Hematopoietic multipotent progenitor cell treated with erythropoietin and hydrocortisone succinate and interleukin-3 and kit ligand, for 4 days (in vitro differentiated cells): ENCODE data around the gene CYTH2.

Source experiments
- DNase-seq: peaks from one replicate; pipeline ENCODE4 v3.0.0-alpha.2; 2015

Gene CYTH2, protein sequence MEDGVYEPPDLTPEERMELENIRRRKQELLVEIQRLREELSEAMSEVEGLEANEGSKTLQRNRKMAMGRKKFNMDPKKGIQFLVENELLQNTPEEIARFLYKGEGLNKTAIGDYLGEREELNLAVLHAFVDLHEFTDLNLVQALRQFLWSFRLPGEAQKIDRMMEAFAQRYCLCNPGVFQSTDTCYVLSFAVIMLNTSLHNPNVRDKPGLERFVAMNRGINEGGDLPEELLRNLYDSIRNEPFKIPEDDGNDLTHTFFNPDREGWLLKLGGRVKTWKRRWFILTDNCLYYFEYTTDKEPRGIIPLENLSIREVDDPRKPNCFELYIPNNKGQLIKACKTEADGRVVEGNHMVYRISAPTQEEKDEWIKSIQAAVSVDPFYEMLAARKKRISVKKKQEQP

DNA sequence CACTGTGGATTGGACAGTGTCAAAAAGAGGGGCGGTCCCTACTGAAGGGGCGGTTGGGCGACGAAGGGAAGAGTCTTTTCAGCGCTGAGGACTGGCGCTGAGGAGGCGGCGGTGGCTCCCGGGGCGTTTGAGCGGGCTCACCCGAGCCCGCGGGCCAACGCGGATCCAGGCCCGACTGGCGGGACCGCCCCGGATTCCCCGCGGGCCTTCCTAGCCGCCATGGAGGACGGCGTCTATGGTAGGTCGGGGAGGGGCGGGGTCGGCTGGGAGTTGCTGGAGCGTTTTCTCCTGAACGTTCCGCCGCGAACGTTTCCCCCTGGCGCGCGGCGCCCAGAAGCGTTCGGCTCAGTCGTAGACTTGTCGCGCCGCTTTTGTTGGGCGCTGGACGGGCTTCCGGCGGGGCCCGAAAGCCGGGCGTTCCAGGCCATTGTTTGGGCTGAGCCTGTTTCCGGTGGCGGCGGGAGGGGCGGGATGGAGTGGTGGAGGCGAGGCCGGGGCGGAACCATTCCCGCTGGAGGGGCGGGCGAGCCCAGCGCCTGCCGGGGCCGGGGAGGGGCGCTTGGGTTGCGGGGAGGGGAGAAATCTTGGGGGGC, at the start of gene CYTH2:
Gene CYTH2 (plus strand): TSS at position 81 of the 593 bp plus-strand sequence. CDS start 139 bp downstream, at position 220.
- DNase-seq: peak; percentile 90

DNA sequence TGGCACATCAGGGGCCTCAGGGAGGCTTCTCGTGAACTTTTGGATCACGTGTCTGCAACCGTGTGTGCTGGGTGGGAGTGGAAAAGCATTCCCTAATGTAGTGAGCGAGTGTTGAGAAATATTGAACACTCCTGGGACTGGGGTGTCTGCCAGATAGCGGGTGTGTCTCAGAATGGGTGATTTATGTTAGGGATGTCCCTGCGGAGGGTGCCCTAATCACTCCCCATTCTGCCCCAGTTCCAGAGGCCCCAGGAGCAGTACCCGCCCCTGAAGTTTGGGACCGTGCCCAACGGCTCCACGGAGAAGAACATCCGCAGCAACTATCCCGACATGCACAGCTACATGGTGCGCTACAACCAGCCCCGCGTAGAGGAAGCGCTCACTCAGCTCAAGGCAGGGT, 47.6 kb upstream of the CYTH2 start:
- DNase-seq: no peak

DNA sequence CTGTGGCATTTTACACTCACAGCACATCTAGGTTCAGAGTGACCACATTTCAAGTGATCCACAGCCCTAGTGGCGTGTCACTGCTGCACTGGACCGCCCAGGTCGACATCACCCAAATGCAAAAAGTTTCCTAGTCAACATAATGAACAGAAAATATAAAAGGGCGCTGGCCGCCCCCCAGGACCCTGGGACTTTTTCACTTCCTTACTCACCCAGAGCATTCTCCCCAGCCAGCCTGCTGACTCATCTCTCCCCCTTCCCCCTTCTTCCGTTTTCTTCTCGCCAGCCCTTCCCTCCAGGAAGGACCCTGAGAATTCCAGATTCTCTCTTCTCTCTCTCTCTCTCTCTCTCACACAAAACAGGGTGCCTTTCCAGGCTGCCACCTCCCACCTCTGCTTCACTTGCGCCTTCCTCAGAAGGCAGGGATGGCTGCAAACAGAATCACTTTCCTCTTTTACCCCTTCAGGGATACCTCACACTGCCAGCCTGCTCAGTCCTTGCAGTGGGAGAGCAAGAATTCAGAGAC, 44.4 kb upstream of the CYTH2 start:
- peak; percentile 74 for DNase-seq

DNA sequence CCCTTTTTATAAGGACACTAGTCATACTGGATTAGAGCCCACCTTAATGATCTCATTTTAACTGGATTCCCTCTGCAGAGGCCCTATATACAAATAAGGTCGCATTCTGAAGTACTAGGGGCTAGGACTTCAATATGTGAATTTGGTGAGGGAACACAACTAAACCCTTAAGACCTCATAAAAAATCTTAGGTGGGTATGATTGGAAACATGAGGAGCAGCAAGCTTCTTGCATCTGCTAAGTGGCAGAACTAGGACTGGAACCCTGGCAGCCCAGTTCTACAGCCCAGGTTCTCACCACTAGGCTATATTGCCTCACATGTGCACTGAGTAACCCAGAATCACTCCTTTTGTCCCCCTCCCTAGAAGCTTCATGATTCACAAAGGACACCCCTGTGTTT, 40.5 kb upstream of the CYTH2 start:
- no peak for DNase-seq

DNA sequence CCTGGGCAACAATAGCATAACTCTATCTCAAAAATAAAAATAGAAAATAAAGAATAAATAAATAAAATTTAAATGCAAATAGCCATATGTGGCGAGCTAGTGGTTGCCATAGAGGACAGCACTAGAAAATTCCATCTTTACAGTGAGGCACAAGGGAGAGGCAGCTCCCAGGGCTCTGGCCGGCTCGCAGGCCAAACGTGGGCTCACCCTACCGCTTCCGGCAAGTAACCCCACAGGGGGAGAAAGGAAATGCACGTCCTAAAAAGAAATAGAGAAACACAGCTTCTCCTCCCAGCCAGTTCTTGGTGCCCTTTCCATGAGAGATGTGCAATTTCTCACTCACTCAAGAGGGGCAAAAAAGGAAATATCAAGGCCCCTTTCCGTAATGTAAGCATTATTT, 35.8 kb upstream of the CYTH2 start:
- peak; percentile 68 for DNase-seq

DNA sequence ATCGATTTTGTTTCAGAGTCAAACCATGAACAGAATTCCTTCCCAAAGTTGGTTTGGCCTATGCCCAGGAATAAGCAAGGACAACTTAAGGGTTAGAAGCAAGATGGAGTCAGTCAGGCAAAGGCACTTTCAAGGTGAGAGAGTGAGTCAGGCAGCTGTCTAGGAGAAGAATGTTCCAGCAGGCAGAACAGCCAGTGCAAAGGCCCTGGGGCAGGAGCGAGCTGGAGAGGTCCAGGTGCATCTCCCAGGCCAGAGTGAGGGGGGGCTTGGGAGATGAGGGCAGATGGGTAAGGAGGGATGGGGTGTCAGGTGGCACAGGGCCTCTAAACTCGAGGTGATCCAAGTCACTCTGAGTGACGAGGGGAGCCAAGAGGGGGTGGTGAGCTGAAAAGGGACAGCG, 32.6 kb upstream of the CYTH2 start:
- no peak for DNase-seq

DNA sequence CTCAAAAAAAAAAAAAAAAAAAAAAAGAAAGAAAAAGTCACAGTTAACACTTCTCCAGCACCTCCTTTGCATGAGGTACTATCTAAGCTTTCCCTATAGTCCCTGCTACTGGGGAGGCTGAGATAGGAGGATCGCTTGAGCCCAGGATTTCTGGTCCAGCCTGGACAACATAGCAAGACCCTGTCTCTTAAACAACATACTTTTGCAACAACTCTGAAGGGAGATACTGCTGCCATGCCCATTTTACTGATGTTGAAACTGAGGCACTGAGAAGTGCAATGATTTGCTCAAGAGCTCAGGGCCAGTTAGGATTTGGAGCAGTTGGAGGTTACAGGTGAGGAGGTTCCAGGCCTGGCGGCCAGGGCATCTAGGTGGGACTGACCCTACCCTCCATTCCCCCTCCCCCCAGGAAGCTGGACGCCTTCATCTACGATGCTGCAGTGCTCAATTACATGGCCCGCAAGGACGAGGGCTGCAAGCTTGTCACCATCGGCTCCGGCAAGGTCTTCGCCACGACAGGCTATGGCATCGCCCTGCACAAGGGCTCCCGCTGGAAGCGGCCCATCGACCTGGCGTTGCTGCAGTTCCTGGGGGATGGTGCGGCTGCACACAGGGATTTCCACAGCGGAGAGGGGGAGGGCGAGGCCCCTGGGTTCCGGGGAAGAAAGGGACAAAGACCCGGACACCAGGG, 27.7 kb upstream of the CYTH2 start:
- DNase-seq: no peak

DNA sequence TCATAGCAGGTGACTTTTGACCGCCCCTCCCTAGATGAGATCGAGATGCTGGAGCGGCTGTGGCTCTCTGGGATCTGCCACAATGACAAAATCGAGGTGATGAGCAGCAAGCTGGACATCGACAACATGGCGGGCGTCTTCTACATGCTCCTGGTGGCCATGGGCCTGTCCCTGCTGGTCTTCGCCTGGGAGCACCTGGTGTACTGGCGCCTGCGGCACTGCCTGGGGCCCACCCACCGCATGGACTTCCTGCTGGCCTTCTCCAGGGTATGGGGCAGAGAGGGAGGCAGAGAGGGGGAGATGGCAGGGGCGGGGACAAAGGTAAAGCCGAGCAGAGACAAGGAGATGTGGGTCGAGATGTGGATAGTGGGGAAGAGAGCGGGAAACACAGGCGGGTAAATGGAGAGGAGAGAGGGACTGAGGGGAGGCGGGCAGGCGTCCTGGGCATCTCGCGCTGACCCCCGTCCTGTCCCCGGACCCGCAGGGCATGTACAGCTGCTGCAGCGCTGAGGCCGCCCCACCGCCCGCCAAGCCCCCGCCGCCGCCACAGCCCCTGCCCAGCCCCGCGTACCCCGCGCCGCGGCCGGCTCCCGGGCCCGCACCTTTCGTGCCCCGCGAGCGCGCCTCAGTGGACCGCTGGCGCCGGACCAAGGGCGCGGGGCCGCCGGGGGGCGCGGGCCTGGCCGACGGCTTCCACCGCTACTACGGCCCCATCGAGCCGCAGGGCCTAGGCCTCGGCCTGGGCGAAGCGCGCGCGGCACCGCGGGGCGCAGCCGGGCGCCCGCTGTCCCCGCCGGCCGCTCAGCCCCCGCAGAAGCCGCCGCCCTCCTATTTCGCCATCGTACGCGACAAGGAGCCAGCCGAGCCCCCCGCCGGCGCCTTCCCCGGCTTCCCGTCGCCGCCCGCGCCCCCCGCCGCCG, 26.8 kb upstream of the CYTH2 start:
- DNase-seq: no peak

DNA sequence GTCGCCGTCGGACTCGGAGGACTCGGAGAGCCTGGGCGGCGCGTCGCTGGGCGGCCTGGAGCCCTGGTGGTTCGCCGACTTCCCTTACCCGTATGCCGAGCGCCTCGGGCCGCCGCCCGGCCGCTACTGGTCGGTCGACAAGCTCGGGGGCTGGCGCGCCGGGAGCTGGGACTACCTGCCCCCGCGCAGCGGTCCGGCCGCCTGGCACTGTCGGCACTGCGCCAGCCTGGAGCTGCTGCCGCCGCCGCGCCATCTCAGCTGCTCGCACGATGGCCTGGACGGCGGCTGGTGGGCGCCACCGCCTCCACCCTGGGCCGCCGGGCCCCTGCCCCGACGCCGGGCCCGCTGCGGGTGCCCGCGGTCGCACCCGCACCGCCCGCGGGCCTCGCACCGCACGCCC, 25.9 kb upstream of the CYTH2 start:
- peak; percentile 53 for DNase-seq

DNA sequence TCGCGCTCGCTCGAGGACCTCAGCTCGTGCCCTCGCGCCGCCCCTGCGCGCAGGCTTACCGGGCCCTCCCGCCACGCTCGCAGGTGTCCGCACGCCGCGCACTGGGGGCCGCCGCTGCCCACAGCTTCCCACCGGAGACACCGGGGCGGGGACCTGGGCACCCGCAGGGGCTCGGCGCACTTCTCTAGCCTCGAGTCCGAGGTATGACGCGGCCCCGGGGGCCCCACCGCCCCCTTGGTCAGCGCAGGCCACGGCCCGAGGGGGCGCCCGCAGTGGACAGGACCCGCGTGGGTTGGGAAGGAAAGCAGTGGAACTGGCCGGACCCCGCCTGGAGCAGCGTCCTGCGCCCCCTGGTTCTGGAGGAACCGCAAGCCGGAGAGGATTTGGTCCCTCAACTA, 25.4 kb upstream of the CYTH2 start:
- no peak for DNase-seq

DNA sequence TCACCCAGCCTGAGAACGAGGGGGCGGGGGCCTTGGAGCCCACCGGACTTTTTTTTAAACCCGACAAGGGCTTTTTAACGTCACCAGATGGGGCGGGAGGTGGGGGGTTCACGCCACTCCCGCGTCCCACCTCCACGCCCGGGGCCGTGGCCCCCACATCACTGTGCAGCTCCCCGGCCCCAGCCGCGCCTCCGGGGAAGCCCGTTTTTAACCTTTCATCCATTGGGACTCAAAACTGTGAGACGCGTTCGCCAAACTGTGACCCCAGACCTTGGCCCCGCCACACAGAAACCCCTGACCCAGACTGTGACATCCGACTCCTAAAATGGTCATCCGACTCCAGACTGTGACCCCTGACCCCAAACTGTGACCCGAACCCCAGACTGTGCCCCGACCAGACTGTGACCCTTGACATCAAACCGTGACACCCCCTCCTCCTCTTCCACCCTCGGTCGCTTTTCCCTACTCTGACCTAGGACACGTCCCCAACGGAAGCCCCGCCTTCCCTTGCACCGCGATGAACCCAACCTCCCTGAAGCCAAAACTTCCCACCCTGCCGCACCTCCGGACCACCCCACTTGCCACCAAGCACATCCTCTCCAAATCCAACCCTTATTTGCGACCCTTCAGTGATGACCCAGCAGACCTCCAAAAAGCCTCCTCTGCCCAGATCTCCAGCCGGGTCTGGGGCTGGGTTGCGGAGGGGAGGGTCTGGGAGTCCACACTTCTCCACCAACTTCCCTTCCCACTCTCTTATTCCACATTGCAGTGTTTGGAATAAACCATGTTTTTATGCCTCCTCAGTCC, 24.8 kb upstream of the CYTH2 start:
- no peak for DNase-seq

DNA sequence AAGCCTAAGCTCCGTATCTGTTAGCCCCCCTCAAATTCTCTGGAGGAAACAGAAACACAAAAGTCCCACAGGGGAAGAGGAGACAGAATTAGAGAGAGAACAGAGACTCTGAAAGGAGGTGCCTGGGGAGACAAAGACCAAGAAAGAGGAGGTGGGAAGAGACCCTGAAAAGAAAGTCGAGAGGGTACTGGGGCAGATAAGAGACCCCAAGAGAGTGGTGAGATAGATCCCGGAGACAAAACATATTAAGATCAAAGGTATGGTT, 24.3 kb upstream of the CYTH2 start:
- no peak for DNase-seq

DNA sequence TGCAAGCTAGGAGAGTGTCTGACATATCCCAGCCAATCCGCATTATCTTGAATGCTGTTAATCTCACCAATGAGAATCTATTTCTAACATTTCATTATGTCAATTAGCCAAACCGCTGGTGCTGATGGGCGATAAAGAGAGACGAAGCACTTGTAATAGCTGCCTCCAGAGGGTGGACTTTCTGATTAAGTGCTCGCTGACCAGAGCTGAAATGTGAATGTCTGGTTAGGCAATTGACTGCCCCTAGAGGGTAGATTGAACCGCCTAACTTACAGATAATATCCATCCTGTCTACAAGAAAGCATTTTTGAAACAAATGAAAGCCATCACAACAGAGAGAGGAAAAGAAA, 23.9 kb upstream of the CYTH2 start:
- DNase-seq: peak; percentile 97

DNA sequence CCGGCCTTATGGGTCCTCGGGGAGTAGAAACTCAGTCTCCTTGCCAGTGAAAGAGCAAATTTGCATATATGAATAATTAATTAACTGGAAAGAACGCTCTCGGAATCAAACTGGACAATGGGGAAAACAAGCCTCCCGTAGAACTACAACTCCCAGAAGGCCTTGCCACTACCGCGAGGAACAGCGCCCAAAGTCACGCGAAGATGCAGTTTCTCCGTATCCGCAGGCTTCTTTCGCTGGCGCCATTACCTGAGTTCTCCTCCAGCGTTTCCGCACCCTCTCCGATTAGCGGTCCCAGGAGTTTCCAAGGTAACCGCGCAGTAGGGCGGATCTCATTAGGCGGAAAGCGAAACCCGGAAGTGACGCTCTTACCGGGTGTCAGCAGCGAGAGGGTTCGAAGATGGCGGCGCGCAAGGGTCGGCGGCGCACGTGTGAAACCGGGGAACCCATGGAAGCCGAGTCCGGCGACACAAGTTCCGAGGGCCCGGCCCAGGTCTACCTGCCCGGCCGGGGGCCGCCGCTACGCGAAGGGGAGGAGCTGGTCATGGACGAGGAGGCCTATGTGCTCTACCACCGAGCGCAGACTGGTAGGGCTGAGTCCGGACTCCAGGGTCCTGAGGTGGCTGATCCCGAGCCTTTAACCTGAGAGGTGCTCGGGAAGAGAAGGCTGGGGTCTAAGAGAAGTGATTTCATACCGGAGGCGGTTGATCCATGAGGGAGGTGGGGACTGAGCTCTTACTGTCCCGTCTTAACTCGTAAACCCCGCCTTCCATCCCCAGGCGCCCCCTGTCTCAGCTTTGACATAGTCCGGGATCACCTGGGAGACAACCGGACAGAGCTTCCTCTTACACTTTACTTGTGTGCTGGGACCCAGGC, 23.3 kb upstream of the CYTH2 start, which contains the start of gene GRWD1:
Gene GRWD1 (plus strand): TSS at position 378 of the 876 bp plus-strand sequence. CDS start 23 bp downstream, at position 401.
- peak; percentile 99 for DNase-seq

DNA sequence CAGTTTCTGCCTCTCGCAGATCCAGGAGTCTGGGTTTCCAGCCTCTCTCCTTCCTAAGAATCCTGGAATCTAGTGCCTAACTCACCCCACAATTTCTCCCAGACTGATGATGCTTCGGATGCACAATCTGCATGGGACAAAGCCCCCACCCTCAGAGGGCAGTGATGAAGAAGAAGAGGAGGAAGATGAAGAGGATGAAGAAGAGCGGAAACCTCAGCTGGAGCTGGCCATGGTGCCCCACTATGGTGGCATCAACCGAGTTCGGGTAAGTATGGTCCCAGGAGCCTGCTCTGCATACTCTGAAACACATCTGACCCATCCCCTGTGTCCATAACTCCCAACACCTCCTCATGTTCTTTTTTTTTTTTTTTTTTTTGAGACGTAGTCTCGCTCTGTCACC, 22.6 kb upstream of the CYTH2 start:
- DNase-seq: no peak

DNA sequence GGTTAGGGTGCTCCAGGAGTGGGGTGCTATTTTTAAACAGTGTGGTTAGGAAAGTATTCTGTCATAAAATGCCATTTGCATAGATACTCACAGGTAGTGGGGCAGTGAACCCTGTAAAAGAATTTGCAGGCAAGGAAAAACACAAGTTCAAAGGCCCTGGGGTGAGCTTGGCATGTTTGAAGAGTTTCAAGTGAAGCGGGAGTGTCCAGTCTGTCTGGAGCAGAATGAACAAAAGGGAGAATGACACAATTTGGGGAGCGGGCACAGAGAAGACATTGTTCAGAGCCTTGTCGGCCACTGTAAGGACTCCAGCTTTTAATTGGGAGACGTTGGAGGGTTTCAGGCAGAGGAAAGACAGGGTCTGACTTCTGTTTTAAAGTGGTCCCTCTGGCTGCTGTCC, 20.6 kb upstream of the CYTH2 start:
- no peak for DNase-seq

DNA sequence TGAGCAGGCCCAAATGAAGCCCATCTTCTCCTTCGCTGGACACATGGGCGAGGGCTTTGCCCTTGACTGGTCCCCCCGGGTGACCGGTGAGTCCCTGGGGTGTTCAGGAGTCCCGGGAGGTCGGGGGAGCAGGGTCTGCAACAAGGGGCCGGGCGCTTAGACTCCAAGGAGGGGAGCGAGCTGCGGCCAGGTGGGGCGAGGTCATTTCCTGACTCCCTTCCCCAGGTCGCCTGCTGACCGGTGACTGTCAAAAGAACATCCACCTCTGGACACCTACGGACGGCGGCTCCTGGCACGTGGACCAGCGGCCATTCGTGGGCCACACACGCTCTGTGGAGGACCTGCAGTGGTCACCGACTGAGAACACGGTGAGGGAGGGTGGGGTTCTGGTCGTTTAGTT, 18.7 kb upstream of the CYTH2 start:
- no peak for DNase-seq

DNA sequence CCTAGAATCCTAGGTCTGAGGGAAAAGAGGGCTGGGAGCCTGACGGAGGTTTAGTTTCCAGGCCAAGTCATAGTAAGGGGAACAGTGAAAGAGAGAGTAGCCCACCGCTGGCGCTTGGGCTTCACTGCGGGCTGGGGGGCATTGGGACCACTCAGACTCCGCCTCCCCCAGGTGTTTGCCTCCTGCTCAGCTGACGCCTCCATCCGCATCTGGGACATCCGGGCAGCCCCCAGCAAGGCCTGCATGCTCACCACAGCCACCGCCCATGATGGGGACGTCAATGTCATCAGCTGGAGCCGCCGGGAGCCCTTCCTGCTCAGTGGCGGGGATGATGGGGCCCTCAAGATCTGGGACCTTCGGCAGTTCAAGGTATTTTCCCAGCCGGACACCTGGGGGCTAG, 18.3 kb upstream of the CYTH2 start:
- no peak for DNase-seq

DNA sequence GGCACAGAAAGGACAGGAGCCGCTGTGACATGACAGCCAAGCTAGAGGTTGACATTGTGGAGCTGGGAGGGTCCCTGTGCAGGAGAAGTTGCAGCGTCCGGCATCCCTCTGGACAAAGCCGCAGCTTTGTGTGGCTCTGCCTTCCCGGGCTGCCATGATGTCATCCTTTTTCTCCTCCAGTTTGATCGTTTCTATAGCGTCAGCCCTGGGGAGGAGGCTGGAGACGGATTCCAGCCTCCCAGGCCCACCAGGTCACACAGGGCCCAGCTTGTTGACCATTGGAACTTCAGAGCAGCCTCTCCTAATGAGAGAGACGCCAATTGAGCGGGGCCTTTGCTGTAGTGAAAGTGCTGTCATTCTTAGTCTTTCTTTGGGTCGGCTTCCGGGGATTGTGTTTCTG, 17.5 kb upstream of the CYTH2 start:
- no peak for DNase-seq

DNA sequence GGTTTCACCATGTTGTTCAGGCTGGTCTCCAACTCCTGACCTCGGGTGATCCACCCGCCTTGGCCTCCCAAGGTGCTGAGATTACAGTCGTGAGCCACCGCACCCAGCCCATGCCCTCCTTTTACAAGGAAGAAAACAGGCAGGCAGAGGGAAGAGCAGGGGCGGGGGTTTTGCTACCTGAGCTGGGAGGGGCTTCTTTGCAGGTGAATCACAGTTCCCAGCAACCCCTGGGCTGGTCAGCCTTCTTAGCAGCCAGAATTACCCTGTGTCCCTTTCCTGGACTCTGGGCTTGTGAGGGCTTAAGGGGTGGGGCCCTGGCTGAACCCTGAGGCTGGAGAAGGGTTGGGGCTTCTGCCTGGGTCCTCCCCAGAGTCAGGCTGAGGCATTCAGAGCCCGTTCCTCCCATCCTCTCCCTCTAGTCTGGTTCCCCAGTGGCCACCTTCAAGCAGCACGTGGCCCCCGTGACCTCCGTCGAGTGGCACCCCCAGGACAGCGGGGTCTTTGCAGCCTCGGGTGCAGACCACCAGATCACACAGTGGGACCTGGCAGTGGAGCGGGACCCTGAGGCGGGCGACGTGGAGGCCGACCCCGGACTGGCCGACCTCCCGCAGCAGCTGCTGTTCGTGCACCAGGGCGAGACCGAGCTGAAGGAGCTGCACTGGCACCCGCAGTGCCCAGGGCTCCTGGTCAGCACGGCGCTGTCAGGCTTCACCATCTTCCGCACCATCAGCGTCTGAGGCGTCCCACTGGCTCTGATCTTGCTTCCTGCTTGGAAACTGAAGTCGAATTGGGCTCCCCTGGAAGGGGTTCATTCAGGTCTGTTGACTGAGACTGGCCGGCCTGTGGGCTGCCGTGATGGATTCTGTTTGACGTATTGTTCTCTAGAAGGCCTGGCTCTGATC, 16.6 kb upstream of the CYTH2 start:
- no peak for DNase-seq
